HG03378 (cell line): ENCODE data around the gene TSTD2.
"Not testable (repeated sequence)": the region's sequence is repeated elsewhere in the genome, so short reads cannot be mapped to it uniquely, and the experiment has no call there.

Experiments
- ATAC-seq: cut with Tn5 transposase; IDR thresholded peaks from one replicate; pipeline ENCODE4 v1.9.1; 2021; ENCODE audit warnings: mild to moderate bottlenecking, moderate library complexity; ENCODE audit not compliant: unreplicated experiment

TSTD2 gene

GRCh38 chr9:97632248-97632984, 752 bp downstream of the TSTD2 start:
- peak; percentile 18 for ATAC-seq

GRCh38 chr9:97630591-97630990, 2.6 kb downstream of the TSTD2 start:
- ATAC-seq, result no peak

- no peak for ATAC-seq
These were observed 4.0 kb downstream of the TSTD2 start for GRCh38 chr9:97629156-97629555.

GRCh38 chr9:97628668-97629067, 4.5 kb downstream of the TSTD2 start:
- no peak for ATAC-seq

GRCh38 chr9:97627624-97628023, 5.5 kb downstream of the TSTD2 start:
- no peak for ATAC-seq

- ATAC-seq, result no peak
These were observed 7.5 kb downstream of the TSTD2 start for GRCh38 chr9:97625620-97626019.

GRCh38 chr9:97623946-97624345, 9.2 kb downstream of the TSTD2 start:
- ATAC-seq, result no peak

- not testable (repeated sequence) for ATAC-seq
These were observed 10.7 kb downstream of the TSTD2 start for GRCh38 chr9:97622483-97622882.

- not testable (repeated sequence) for ATAC-seq
These were observed 13.1 kb downstream of the TSTD2 start for GRCh38 chr9:97620063-97620462.

GRCh38 chr9:97617939-97618416, 15.2 kb downstream of the TSTD2 start:
- ATAC-seq, result no peak

GRCh38 chr9:97615439-97616072, 17.6 kb downstream of the TSTD2 start:
- ATAC-seq, result no peak

GRCh38 chr9:97604901-97605645, 28.1 kb downstream of the TSTD2 start:
- ATAC-seq, result no peak

GRCh38 chr9:97602430-97602829, 30.7 kb downstream of the TSTD2 start:
- ATAC-seq, result no peak

GRCh38 chr9:97601228-97601898, 31.8 kb downstream of the TSTD2 start:
- ATAC-seq, result no peak

GRCh38 chr9:97600531-97601227, 32.5 kb downstream of the TSTD2 start:
- ATAC-seq, result no peak

GRCh38 chr9:97599314-97599846, 33.8 kb downstream of the TSTD2 start:
- ATAC-seq, result no peak

GRCh38 chr9:97598461-97599288, 34.5 kb downstream of the TSTD2 start:
- peak; percentile 90 for ATAC-seq

GRCh38 chr9:97596906-97597305, 36.3 kb downstream of the TSTD2 start:
- ATAC-seq, result no peak

- no peak for ATAC-seq
These were observed 38.7 kb downstream of the TSTD2 start for GRCh38 chr9:97594381-97594921.
